MCF 10A (cell line): ENCODE measurements around the gene PCDHA8. TPM values are rescaled to one million over a fixed set of nuclear protein-coding genes. Genes with fewer than 3 reads are reported as not detected.
A peak's percentile ranks its signal among the peaks of the same experiment; 100 is the strongest.
"Not testable (repeated sequence)": the region's sequence is repeated elsewhere in the genome, so short reads cannot be mapped to it uniquely, and the experiment has no call there.

Source experiments
- BruUV-seq: library from RNA; stranded (reverse); fragments of 400-500 nt; replicated peaks from 2 replicates; lab custom pipeline; 2021; lab: Mats Ljungman, UMichigan
- CTCF ChIA-PET: fragments of 300-600 bp; sonication (Branson Sonifier 250); formaldehyde crosslinking; extraction: SDS; loops from one replicate; lab custom pipeline; 2021; ENCODE audit warnings: antibody characterized with exemption, inconsistent platforms; lab: Yijun Ruan, JAX
- POLR2A ChIA-PET: fragments of 300-600, 350-650 bp; sonication (Branson Sonifier 250); formaldehyde crosslinking; extraction: SDS; loops from one replicate; lab custom pipeline; 2020; ENCODE audit warnings: antibody characterized with exemption, inconsistent platforms; lab: Yijun Ruan, JAX
- DNase-seq: peaks from one replicate; pipeline ENCODE4 v3.0.0-alpha.2; 2018; ENCODE audit not compliant: unreplicated experiment
- H3K27ac Mint-ChIP-seq: one replicate; pipeline ENCODE4 v1.8.0; 2022; ENCODE audit warnings: mild to moderate bottlenecking, low read depth, mixed read lengths; ENCODE audit not compliant: unreplicated experiment
- H3K27me3 Mint-ChIP-seq: one replicate; pipeline ENCODE4 v1.8.0; 2022; ENCODE audit warnings: mixed read lengths; ENCODE audit not compliant: insufficient read depth, unreplicated experiment
- H3K36me3 Mint-ChIP-seq: one replicate; pipeline ENCODE4 v1.8.0; 2022; ENCODE audit warnings: mild to moderate bottlenecking, moderate library complexity, mixed read lengths; ENCODE audit not compliant: insufficient read depth, unreplicated experiment
- H3K4me1 Mint-ChIP-seq: one replicate; pipeline ENCODE4 v1.8.0; 2022; ENCODE audit warnings: mixed read lengths; ENCODE audit not compliant: insufficient read depth, unreplicated experiment
- H3K4me3 Mint-ChIP-seq: one replicate; pipeline ENCODE4 v1.8.0; 2022; ENCODE audit warnings: mild to moderate bottlenecking, moderate library complexity, mixed read lengths; ENCODE audit not compliant: unreplicated experiment
- H3K9me3 Mint-ChIP-seq: one replicate; pipeline ENCODE4 v1.8.0; 2022; ENCODE audit warnings: mixed read lengths; ENCODE audit not compliant: unreplicated experiment
- intact Hi-C: fragments of 100-400 bp; cut with micrococcal nuclease; formaldehyde crosslinking; loops from 2 replicates; pipeline ENCODE4 v1.14.1; 2022
- total RNA-seq: library from RNA; stranded (reverse); gene quantifications from 2 replicates; pipeline ENCODE4 v1.2.3, GENCODE V29; 2022
- TF ChIP-seq, protein P1 (sequence below): fragments of 200-600 bp; IDR thresholded peaks from one replicate; pipeline ENCODE4 v1.8.0; 2022; ENCODE audit warnings: antibody characterized with exemption, mild to moderate bottlenecking; ENCODE audit not compliant: unreplicated experiment

PCDHA8 gene
- total RNA-seq, 1 experiment from 2014 or later, result not detected

DNA sequence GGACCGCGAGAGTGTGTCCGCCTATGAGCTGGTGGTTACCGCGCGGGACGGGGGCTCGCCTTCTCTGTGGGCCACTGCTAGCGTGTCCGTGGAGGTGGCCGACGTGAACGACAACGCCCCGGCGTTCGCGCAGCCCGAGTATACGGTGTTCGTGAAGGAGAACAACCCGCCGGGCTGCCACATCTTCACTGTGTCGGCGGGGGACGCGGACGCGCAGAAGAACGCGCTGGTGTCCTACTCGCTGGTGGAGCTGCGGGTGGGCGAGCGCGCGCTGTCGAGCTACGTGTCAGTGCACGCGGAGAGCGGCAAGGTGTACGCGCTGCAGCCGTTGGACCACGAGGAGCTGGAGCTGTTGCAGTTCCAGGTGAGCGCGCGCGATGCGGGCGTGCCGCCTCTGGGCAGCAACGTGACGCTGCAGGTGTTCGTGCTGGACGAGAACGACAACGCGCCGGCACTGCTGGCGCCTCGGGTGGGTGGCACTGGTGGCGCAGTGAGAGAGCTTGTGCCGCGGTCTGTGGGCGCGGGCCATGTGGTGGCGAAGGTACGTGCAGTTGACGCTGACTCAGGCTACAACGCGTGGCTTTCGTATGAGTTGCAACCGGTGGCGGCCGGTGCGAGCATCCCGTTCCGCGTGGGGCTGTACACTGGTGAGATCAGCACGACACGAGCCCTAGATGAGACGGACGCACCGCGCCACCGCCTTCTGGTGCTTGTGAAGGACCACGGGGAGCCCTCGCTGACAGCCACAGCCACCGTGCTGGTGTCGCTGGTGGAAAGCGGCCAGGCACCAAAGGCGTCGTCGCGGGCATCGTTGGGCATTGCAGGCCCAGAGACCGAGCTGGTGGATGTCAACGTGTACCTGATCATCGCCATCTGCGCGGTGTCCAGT is 5.1 kb upstream of the PCDHA8 start:
- CTCF ChIA-PET, result interaction anchor here (0.6 kb wide), 1 partner anchor 260 kb away, joined by 3 read pairs; no protein-coding TSS in a partner anchor
- no TSS peak for BruUV-seq
- Mint-ChIP-seq H3K27me3 (no peaks in the 10 kb centered on the region), H3K27ac (no peak overlapping the region), H3K36me3 (no peaks in the 10 kb centered on the region), H3K9me3 (peaks cover 30% of the 10 kb centered on the region), H3K4me1 (no peaks in the 10 kb centered on the region), H3K4me3 (no peak overlapping the region)
- DNase-seq, result no peak
- intact Hi-C loops, result no loop called here
- POLR2A ChIA-PET, result no interaction called here
- TF ChIP-seq, protein P1, sequence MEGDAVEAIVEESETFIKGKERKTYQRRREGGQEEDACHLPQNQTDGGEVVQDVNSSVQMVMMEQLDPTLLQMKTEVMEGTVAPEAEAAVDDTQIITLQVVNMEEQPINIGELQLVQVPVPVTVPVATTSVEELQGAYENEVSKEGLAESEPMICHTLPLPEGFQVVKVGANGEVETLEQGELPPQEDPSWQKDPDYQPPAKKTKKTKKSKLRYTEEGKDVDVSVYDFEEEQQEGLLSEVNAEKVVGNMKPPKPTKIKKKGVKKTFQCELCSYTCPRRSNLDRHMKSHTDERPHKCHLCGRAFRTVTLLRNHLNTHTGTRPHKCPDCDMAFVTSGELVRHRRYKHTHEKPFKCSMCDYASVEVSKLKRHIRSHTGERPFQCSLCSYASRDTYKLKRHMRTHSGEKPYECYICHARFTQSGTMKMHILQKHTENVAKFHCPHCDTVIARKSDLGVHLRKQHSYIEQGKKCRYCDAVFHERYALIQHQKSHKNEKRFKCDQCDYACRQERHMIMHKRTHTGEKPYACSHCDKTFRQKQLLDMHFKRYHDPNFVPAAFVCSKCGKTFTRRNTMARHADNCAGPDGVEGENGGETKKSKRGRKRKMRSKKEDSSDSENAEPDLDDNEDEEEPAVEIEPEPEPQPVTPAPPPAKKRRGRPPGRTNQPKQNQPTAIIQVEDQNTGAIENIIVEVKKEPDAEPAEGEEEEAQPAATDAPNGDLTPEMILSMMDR, result no peak

DNA sequence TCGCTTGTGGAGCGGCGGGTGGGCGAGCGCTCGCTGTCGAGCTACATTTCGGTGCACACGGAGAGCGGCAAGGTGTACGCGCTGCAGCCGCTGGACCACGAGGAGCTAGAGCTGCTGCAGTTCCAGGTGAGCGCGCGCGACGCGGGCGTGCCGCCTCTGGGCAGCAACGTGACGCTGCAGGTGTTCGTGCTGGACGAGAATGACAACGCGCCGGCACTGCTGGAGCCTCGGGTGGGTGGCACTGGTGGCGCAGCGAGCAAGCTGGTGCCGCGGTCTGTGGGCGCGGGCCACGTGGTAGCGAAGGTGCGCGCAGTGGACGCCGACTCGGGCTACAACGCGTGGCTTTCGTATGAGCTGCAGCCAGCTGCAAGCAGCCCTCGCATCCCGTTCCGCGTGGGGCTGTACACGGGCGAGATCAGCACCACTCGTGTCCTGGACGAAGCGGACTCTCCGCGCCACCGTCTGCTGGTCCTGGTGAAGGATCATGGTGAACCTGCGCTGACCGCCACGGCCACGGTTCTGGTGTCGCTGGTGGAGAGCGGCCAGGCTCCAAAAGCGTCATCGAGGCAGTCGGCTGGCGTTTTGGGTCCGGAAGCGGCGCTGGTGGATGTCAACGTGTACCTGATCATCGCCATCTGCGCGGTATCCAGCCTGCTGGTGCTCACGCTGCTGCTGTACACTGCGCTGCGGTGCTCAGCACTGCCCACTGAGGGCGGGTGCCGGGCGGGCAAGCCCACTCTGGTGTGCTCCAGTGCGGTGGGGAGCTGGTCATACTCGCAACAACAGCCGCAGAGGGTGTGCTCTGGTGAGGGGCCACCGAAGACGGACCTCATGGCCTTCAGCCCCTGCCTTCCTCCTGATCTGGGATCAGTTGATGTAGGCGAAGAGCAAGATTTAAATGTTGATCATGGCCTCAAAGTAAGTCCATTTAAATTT is 2.1 kb downstream of the PCDHA8 start:
- intact Hi-C loops, result no loop called here
- Mint-ChIP-seq H3K4me3 (no peak overlapping the region), H3K4me1 (no peaks in the 10 kb centered on the region), H3K9me3 (peaks cover 13% of the 10 kb centered on the region), H3K36me3 (no peaks in the 10 kb centered on the region), H3K27ac (no peak overlapping the region), H3K27me3 (no peaks in the 10 kb centered on the region)
- ChIA-PET POLR2A (no interaction called here), CTCF (interaction anchor here (2.8 kb wide), 1 partner anchor 197 kb away, joined by 8 read pairs; no protein-coding TSS in a partner anchor)
- no peak for DNase-seq
- no TSS peak for BruUV-seq
- TF ChIP-seq, protein P1, result no peak

DNA sequence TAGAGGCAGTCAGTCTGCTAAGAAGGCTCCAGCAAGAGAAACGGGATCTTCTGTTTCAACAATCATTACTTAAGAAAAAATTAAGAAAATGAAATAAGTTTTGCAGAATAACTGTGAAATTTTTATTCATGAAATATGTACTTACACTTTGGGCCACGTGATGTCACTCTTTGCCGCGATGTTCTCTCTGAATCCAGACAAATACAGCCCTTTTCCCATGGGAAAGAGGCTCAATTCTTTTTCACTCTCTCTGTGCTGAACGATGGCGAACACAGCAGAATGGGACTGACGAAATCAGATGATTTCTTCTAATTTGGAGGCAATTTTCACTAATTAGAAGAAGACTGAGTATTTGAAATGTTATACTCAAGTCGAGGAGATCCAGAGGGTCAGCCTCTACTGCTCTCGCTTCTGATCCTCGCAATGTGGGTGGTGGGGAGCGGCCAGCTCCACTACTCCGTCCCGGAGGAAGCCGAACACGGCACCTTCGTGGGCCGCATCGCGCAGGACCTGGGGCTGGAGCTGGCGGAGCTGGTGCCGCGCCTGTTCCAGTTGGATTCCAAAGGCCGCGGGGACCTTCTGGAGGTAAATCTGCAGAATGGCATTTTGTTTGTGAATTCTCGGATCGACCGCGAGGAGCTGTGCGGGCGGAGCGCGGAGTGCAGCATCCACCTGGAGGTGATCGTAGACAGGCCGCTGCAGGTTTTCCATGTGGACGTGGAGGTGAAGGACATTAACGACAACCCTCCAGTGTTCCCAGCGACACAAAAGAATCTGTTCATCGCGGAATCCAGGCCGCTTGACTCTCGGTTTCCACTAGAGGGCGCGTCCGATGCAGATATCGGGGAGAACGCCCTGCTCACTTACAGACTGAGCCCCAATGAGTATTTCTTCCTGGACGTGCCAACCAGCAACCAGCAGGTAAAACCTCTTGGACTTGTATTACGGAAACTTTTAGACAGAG is 7.4 kb downstream of the PCDHA8 start, which contains the start of gene PCDHA9:
Gene PCDHA9, plus strand, starts transcription at position 244 of the 964 bp plus-strand sequence. Its CDS starts 114 bp downstream, at position 358.
- H3K4me1 Mint-ChIP-seq, POLR2A ChIA-PET, BruUV-seq, H3K4me3 Mint-ChIP-seq, H3K36me3 Mint-ChIP-seq, H3K27me3 Mint-ChIP-seq, H3K9me3 Mint-ChIP-seq, H3K27ac Mint-ChIP-seq: not testable (repeated sequence)
- TF ChIP-seq, protein P1, result peak; percentile 24
- peak; percentile 11 for DNase-seq
- CTCF ChIA-PET, result interaction anchor here (0.5 to 0.6 kb wide), 2 partner anchors 65 to 174 kb away, joined by 3 to 6 read pairs; no protein-coding TSS in a partner anchor
- intact Hi-C loops, result loop anchor here (1.0 kb wide), 1 partner anchor 193 kb away; no protein-coding TSS in a partner anchor

DNA sequence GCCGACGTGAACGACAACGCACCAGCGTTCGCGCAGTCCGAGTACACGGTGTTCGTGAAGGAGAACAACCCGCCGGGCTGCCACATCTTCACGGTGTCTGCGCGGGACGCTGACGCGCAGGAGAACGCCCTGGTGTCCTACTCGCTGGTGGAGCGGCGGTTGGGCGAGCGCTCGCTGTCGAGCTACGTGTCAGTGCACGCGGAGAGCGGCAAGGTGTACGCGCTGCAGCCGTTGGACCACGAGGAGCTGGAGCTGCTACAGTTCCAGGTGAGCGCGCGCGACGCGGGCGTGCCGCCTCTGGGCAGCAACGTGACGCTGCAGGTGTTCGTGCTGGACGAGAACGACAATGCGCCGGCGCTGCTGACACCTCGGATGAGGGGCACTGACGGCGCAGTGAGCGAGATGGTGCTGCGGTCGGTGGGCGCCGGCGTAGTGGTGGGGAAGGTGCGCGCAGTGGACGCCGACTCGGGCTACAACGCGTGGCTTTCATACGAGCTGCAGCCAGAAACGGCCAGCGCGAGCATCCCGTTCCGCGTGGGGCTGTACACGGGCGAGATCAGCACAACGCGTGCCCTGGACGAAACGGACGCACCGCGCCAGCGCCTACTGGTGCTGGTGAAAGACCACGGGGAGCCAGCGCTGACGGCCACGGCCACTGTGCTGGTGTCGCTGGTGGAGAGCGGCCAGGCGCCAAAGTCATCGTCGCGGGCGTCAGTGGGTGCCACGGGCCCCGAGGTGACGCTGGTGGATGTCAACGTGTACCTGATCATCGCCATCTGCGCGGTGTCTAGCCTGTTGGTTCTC is 9.0 kb downstream of the PCDHA8 start:
- H3K27me3 Mint-ChIP-seq, intact Hi-C loops, BruUV-seq: not testable (repeated sequence)

More for the DNA sequence above, 9.0 kb downstream of the PCDHA8 start:
- DNase-seq, H3K4me1 Mint-ChIP-seq, POLR2A ChIA-PET, H3K4me3 Mint-ChIP-seq, H3K27ac Mint-ChIP-seq, H3K36me3 Mint-ChIP-seq, H3K9me3 Mint-ChIP-seq: not testable (repeated sequence)
- CTCF ChIA-PET, result interaction anchor here (0.6 to 0.7 kb wide), 2 partner anchors 44 to 160 kb away, joined by 3 read pairs; no protein-coding TSS in a partner anchor
